Measurements from ENCODE around the gene KRTAP10-1.

KRTAP10-1 gene

GRCh38 chr21:44517175-44517899, 22.7 kb downstream of the KRTAP10-1 start:
- TF ChIP-seq CTCF (IDR thresholded peaks at IDR 0.05; ENCODE audit: low read depth, low read length, missing control alignments), result no peak
- DNase-seq (ENCODE audit: extremely low read depth, low read depth), result no peak
- H3K4me3 ChIP-seq (replicated peaks; ENCODE audit: low read depth, low read length), result no peak overlapping the region

- no peak for DNase-seq (ENCODE audit: extremely low read depth, low read depth)
- no peak for TF ChIP-seq CTCF (IDR thresholded peaks at IDR 0.05; ENCODE audit: low read depth, low read length, missing control alignments)
- H3K4me3 ChIP-seq (replicated peaks; ENCODE audit: low read depth, low read length), result no peak overlapping the region
Measured at GRCh38 chr21:44516828-44517174, 23.2 kb downstream of the KRTAP10-1 start.

- TF ChIP-seq CTCF (IDR thresholded peaks at IDR 0.05; ENCODE audit: low read depth, low read length, missing control alignments), result no peak
- DNase-seq (ENCODE audit: extremely low read depth, low read depth), result no peak
- no peak overlapping the region for H3K4me3 ChIP-seq (replicated peaks; ENCODE audit: low read depth, low read length)
Measured at GRCh38 chr21:44516342-44516741, 23.7 kb downstream of the KRTAP10-1 start.

DNA sequence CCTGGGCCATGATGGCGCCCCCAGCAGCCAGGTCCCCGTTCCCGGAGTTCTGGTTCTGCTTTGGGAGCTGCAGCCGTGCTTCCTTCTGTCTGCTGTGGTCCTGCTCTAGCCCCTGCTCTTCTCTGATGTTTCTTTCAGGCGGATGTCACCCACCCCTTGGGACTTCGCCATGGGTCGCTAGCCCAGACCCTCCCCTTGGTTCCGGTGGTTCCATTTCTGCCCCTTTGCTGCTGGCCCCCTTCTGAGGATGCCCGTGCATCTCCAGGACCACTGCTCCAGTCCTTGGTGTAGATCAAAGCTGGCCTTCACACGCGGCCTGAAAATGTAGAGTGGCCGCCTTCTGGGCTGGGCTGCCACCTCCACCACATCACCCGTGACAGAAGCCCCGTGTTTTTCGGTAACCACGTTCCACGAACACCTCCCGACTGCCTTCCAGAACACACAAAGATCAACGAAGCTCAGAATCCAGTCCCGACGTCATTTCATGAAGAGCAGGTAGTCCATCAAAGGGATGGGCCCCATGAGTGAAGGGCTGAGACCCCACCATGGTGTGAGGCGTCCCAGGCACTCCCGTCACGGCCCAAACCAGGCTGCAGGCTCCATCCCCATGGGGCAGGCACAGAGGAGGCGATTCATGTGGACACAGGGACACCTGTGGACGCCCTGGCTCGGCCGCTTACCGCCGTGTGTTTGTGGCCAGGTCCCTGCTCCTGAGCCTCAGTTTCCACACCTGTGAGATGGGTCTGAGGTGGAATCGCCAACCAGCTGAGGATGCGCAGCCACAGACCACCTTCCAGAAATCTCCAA, 24.4 kb downstream of the KRTAP10-1 start:
- no peak overlapping the region for H3K4me3 ChIP-seq (replicated peaks; ENCODE audit: low read depth, low read length)
- DNase-seq (ENCODE audit: extremely low read depth, low read depth), result no peak
- no peak for TF ChIP-seq CTCF (IDR thresholded peaks at IDR 0.05; ENCODE audit: low read depth, low read length, missing control alignments)

- no peak for DNase-seq (ENCODE audit: extremely low read depth, low read depth)
- TF ChIP-seq CTCF (IDR thresholded peaks at IDR 0.05; ENCODE audit: low read depth, low read length, missing control alignments), result no peak
Measured at GRCh38 chr21:44514746-44515358, 25.1 kb downstream of the KRTAP10-1 start.

DNA sequence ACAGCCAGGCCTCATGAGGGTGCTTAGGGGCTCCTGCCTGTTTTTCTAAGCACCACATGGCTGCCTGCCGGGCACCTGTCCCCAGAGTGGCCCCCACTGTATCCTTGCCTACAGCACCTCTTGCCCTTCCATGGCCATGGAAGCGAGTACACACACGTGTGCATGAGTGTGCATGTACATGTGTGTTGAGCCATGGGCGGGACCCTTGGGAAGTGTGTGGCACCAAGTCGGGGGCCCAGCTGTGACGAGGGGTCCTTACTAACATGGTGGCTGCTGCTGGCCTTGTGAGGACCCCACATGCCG, 25.8 kb downstream of the KRTAP10-1 start:
- no peak for TF ChIP-seq CTCF (IDR thresholded peaks at IDR 0.05; ENCODE audit: low read depth, low read length, missing control alignments)
- no peak overlapping the region for H3K4me3 ChIP-seq (replicated peaks; ENCODE audit: low read depth, low read length)
- DNase-seq (ENCODE audit: extremely low read depth, low read depth), result no peak

More at GRCh38 chr21:44514746-44515358, 25.1 kb downstream of the KRTAP10-1 start:
- no peak overlapping the region for H3K4me3 ChIP-seq (replicated peaks; ENCODE audit: low read depth, low read length)
